Measurements from ENCODE around the gene COL23A1. TPM values are rescaled to one million over a fixed set of nuclear protein-coding genes. Genes with fewer than 3 reads are reported as not detected.

Gene COL23A1
- total and polyA plus RNA-seq, 2 of the 8 experiments (the other 6 are each of a cell fraction or from before 2014, with no cell fraction given), result 3.1 to 4.7 TPM

- TF ChIP-seq CTCF (IDR thresholded peaks at IDR 0.05; ENCODE audit: control extremely low read depth in 1 of 3, insufficient read depth in 1 of 3, low read depth in 1 of 3, low read length in 3 of 3) (no peak), CHD2 (IDR thresholded peaks at IDR 0.05; ENCODE audit: low read length) (no peak), TCF12 (IDR thresholded peaks at IDR 0.05; ENCODE audit: low read depth, low read length) (no peak), RFX5 (IDR thresholded peaks at IDR 0.05; ENCODE audit: borderline replicate concordance, low read depth, low read length) (no peak), USF2 (IDR thresholded peaks at IDR 0.05; ENCODE audit: low read length) (no peak), ZNF274 (IDR thresholded peaks at IDR 0.05; ENCODE audit: borderline replicate concordance, extremely low read depth, low read length) (no peak), E2F6 (IDR thresholded peaks at IDR 0.05) (no peak)
These were observed 322.3 kb downstream of the COL23A1 start (continued) for GRCh38 chr5:178267876-178268275.

Data from H1 (cell line).